Adrenal gland (tissue), 12 donors: Measurements from ENCODE around the gene MYLK. TPM values are rescaled to one million over a fixed set of nuclear protein-coding genes. Genes with fewer than 3 reads are reported as not detected.

Experiments
- DNase-seq, 7 donors: peaks; one replicate each; pipeline ENCODE4 v3.0.0-alpha.2; 2019 to 2020
- H3K27ac ChIP-seq, 5 donors: fragments of 200-600 bp; sonication (generic) in 4 of 5; 1 replicate in 3 of 5; 2 replicates in 2 of 5; pipeline versions ENCODE4 v1.5.1 to v1.8.0; 2016 to 2020; ENCODE audit warnings: mild to moderate bottlenecking in 1 of 5
- H3K27me3 ChIP-seq: fragments of 200-600 bp; 2 replicates; pipeline ENCODE4 v1.8.0; 2021
- H3K36me3 ChIP-seq, 2 donors: fragments of 200-600 bp; replicated peaks in 1 of 2; 1 replicate in 1 of 2; 2 replicates in 1 of 2; pipeline versions ENCODE4 v1.5.1 to v1.8.0; 2018 to 2022
- H3K4me1 ChIP-seq, 2 donors: fragments of 200-600 bp; replicated peaks in 1 of 2; 1 replicate in 1 of 2; 2 replicates in 1 of 2; pipeline versions ENCODE4 v1.5.1 to v1.8.0; 2018 to 2021
- H3K4me3 ChIP-seq, 4 donors: fragments of 200-600 bp; sonication (generic) in 3 of 4; one replicate each; pipeline ENCODE4 v1.5.1; 2016 to 2018
- H3K9me3 ChIP-seq, 3 donors: fragments of 200-600 bp; sonication (generic) in 1 of 3; replicated peaks in 1 of 3; 1 replicate in 2 of 3; 2 replicates in 1 of 3; pipeline versions ENCODE4 v1.5.1 to v1.8.0; 2016 to 2021
- POLR2A ChIP-seq, 2 donors: fragments of 450-650 bp; IDR thresholded peaks; one replicate each; pipeline ENCODE4 v1.6.1; 2017; ENCODE audit warnings: antibody characterized with exemption in 2 of 2, mild to moderate bottlenecking in 2 of 2, moderate library complexity in 1 of 2
- WGBS, 4 donors: extraction: QIAGEN DNeasy Blood & Tissue Kit in 2 of 4; methylation state at CpG; one replicate each; pipeline versions ENCODE4 v1.1.5 to v1.1.7; 2013 to 2017; 5-methylcytosine and 5-hydroxymethylcytosine counted together
- intact Hi-C, 2 donors: fragments of 100-400 bp; cut with DNase I; formaldehyde crosslinking; loops; one replicate each; pipeline versions ENCODE4 v1.14.1 to v1.15.0; 2022 to 2023
- polyA plus RNA-seq, 3 donors: library from polyadenylated mRNA; stranded (reverse); fragments of 200-250 nt in 2 of 3; fragments of 350-450 nt in 1 of 3; fragmentation: Illumina TruSeq in 1 of 3; extraction: RNeasy Lipid Tissue Mini Kit (QIAGEN cat#74804) in 1 of 3; gene quantifications; one replicate each; pipeline ENCODE4 v1.2.3, GENCODE V29; 2013 to 2014
- total RNA-seq, 9 donors: library from RNA; depleted of rRNA in 4 of 9; stranded (reverse); fragments of >200 nt in 4 of 9; fragments of 120-200 nt in 1 of 9; fragmentation: NEBNext Ultra II Directional in 1 of 9; extraction: Animal tissue kit (Norgen Biotek cat#: 25700) in 1 of 9; gene quantifications; one replicate each; pipeline versions ENCODE4 v1.1.0 to v1.2.4, GENCODE V29; 2013 to 2023
- TF ChIP-seq, protein P1 (sequence below), 6 experiments: fragments of 450-650 bp in 4 of 6; fragments of 200-600 bp in 2 of 6; sonication (generic) in 1 of 6; IDR thresholded peaks; 1 replicate in 5 of 6; 2 replicates in 1 of 6; pipeline versions ENCODE4 v1.5.1 to v1.8.0; 2016 to 2021; ENCODE audit warnings: antibody characterized with exemption in 6 of 6, mild to moderate bottlenecking in 2 of 6, moderate library complexity in 1 of 6
- donor health status: healthy with polysubstance abuse.
- donor health status: Bipolar disorder and iron deficiency.
- donor health status: DM: yes; HTN: yes; CAD: no.
- donor health status: DM: no; HTN: no; CAD: no.
- donor health status: DM: no; HTN: no; CAD: no.
- donor health status: DM: yes; HTN: yes; CAD: no.

MYLK gene
- total and polyA plus RNA-seq, 12 donors: 13.3 to 124 (median 53.8) TPM

GRCh38 chr3:123766193-123767008, 117.7 kb downstream of the MYLK start:
- Histone ChIP-seq H3K4me3 (no peak overlapping the region), H3K27ac (no peak overlapping the region), H3K4me1 (no peaks in the 10 kb centered on the region), H3K9me3 (no peaks in the 10 kb centered on the region), H3K27me3 (no peaks in the 10 kb centered on the region), H3K36me3 (no peaks in the 10 kb centered on the region)
- 78 to 86% (median 83%) methylated on average over 9 to 13 of the region's 13 CpGs for WGBS, 4 donors
- TF ChIP-seq POLR2A (IDR thresholded peaks at IDR 0.05): no peak
- TF ChIP-seq, protein P1, sequence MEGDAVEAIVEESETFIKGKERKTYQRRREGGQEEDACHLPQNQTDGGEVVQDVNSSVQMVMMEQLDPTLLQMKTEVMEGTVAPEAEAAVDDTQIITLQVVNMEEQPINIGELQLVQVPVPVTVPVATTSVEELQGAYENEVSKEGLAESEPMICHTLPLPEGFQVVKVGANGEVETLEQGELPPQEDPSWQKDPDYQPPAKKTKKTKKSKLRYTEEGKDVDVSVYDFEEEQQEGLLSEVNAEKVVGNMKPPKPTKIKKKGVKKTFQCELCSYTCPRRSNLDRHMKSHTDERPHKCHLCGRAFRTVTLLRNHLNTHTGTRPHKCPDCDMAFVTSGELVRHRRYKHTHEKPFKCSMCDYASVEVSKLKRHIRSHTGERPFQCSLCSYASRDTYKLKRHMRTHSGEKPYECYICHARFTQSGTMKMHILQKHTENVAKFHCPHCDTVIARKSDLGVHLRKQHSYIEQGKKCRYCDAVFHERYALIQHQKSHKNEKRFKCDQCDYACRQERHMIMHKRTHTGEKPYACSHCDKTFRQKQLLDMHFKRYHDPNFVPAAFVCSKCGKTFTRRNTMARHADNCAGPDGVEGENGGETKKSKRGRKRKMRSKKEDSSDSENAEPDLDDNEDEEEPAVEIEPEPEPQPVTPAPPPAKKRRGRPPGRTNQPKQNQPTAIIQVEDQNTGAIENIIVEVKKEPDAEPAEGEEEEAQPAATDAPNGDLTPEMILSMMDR (IDR thresholded peaks at IDR 0.05): no peak
- no peak for DNase-seq
- intact Hi-C loops: no loop called here

DNA sequence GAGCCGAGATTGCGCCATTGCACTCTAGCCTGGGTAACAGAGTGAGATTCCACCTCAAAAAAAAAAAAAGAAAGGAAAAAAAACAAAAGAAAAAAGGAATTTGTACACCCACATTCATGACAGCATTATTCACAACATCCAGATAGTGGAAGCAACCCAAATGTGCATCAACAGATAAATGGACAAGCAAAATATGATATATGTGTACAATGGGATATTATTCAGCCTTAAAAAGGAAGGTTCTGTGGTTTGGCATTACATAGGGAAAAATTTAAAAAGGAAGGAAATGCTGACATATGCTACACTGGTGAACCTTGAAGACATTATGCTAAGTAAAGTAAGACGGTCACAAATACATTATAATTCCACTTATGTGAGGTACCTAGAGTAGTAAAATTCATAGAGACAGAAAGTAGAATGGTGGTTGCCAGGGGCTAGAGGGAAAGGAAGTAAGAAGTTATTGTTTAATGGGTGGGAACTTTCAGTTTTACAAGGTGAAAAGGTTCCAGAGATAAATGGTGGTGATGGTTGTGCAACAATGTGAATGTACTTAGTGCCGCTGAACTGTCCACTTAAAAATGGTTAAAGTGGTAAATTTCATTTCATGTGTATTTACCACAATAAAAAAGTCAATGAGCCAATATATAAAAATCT, 118.5 kb downstream of the MYLK start:
- intact Hi-C loops: no loop called here
- TF ChIP-seq, protein P1 (IDR thresholded peaks at IDR 0.05): no peak
- TF ChIP-seq POLR2A (IDR thresholded peaks at IDR 0.05): no peak
- 81 to 87% (median 82%) methylated on average over 4 of the region's 4 CpGs for WGBS, 4 donors
- DNase-seq: no peak
- Histone ChIP-seq H3K4me3 (no peak overlapping the region), H3K27ac (no peak overlapping the region), H3K36me3 (no peaks in the 10 kb centered on the region), H3K9me3 (no peaks in the 10 kb centered on the region), H3K27me3 (no peaks in the 10 kb centered on the region), H3K4me1 (no peaks in the 10 kb centered on the region)

DNA sequence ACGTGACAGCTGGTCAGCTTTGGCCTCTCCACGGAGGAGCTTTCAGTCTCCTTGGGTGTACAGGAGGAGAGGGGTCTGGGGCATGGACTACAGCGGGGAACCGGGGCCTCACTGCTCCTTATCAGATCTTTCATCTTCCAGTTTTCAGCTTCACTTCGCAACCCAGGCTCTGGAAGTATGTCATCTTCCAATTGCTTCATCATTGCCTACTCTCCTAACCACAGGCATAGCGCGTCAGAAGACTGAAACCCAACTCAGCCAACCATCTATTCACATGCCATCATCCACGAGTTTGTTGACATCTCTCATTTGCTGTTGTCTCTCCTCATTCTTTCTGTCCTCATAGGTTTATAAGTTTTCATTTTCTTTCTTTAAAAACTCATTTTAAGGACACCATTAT, 119.5 kb downstream of the MYLK start:
- WGBS, 4 donors: 72 to 83% (median 76%) methylated on average over 7 to 8 of the region's 8 CpGs
- Histone ChIP-seq H3K27ac (no peak overlapping the region), H3K9me3 (no peaks in the 10 kb centered on the region), H3K4me1 (no peaks in the 10 kb centered on the region), H3K4me3 (no peak overlapping the region), H3K36me3 (no peaks in the 10 kb centered on the region), H3K27me3 (no peaks in the 10 kb centered on the region)
- no peak for DNase-seq
- TF ChIP-seq, protein P1 (IDR thresholded peaks at IDR 0.05): no peak
- no peak for TF ChIP-seq POLR2A (IDR thresholded peaks at IDR 0.05)
- intact Hi-C loops: no loop called here

DNA sequence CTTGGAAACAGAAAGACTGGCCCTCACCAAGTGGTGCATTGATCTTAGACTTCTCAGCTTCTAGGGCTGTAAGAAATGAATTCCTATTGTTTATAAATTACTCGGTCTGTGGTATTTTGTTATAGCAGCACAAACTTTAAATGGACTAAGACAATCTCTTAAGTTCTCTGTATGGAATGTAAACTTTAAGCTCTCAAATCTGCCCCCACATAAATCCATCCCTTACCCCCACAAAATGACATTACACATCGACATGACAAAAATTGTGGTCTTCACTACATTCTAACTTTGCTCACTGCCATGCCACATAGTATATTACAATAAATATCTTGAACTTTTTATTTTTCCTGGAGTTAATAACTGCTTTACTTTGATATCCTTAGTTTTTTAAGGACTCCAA, 121.3 kb downstream of the MYLK start:
- Histone ChIP-seq H3K27ac (no peak overlapping the region), H3K36me3 (no peaks in the 10 kb centered on the region), H3K4me1 (no peaks in the 10 kb centered on the region), H3K27me3 (no peaks in the 10 kb centered on the region), H3K4me3 (no peak overlapping the region), H3K9me3 (no peaks in the 10 kb centered on the region)
- no peak for TF ChIP-seq POLR2A (IDR thresholded peaks at IDR 0.05)
- TF ChIP-seq, protein P1 (IDR thresholded peaks at IDR 0.05): no peak
- WGBS, 4 donors: 64 to 82% (median 76%) methylated on average over 2 of the region's 2 CpGs
- DNase-seq: no peak
- intact Hi-C loops: no loop called here
